Renal pelvis (tissue), 12 donors: ENCODE results near the gene NDN. TPM values are rescaled to one million over a fixed set of nuclear protein-coding genes. Genes with fewer than 3 reads are reported as not detected.
"Not testable (repeated sequence)": the region's sequence is repeated elsewhere in the genome, so short reads cannot be mapped to it uniquely, and the experiment has no call there.

ENCODE experiments used
- DNase-seq: peaks from one replicate; pipeline ENCODE4 v3.0.0-alpha.2; 2013
- long read RNA-seq, 16 experiments: transcript quantifications; one replicate each; lab custom pipeline, GENCODE V29; 2026
- polyA plus RNA-seq, 3 donors: library from polyadenylated mRNA; unstranded; fragments of 120-200 nt; gene quantifications; one replicate each; pipeline ENCODE4 v1.2.1, GENCODE V29; 2013; ENCODE audit not compliant: insufficient read length in 3 of 3

The NDN gene
- 100 to 1,000 TPM in 1 of 3 donors, 10 to 100 TPM in 2; 73.4 to 101 (median 83.9) TPM for polyA plus RNA-seq
- long read RNA-seq, donor 1, transcript NDN-202 (1 exons, 1,627 nt) = major isoform, 158 of 158 reads
- long read RNA-seq, donor 1, partial matches to known transcripts = 0 of 158 reads
- long read RNA-seq, donor 1, other reads (novel, unspliced or antisense) = 0 of 158 reads
- long read RNA-seq, donor 2, transcript NDN-202 (1 exons, 1,627 nt) = major isoform, 207 of 208 reads
- long read RNA-seq, donor 2, partial matches to known transcripts = 0 of 208 reads
- long read RNA-seq, donor 2, other reads (novel, unspliced or antisense) = 0 of 208 reads
- long read RNA-seq, donor 3, transcript NDN-202 (1 exons, 1,627 nt) = major isoform, 203 of 204 reads
- long read RNA-seq, donor 3, partial matches to known transcripts = 0 of 204 reads
- long read RNA-seq, donor 3, other reads (novel, unspliced or antisense) = 0 of 204 reads
- long read RNA-seq, donor 4, transcript NDN-202 (1 exons, 1,627 nt) = major isoform, 168 of 170 reads
- long read RNA-seq, donor 4, partial matches to known transcripts = 0 of 170 reads
- long read RNA-seq, donor 4, other reads (novel, unspliced or antisense) = 0 of 170 reads
- long read RNA-seq, donor 5, transcript NDN-202 (1 exons, 1,627 nt) = major isoform, 103 of 104 reads
- long read RNA-seq, donor 5, partial matches to known transcripts = 0 of 104 reads
- long read RNA-seq, donor 5, other reads (novel, unspliced or antisense) = 0 of 104 reads
- long read RNA-seq, donor 6, transcript NDN-202 (1 exons, 1,627 nt) = major isoform, 95 of 95 reads
- long read RNA-seq, donor 6, partial matches to known transcripts = 0 of 95 reads
- long read RNA-seq, donor 6, other reads (novel, unspliced or antisense) = 0 of 95 reads
- long read RNA-seq, donor 7, transcript NDN-202 (1 exons, 1,627 nt) = major isoform, 242 of 243 reads
- long read RNA-seq, donor 7, partial matches to known transcripts = 0 of 243 reads
- long read RNA-seq, donor 7, other reads (novel, unspliced or antisense) = 0 of 243 reads
- long read RNA-seq, donor 8, transcript NDN-202 (1 exons, 1,627 nt) = major isoform, 118 of 118 reads
- long read RNA-seq, donor 8, partial matches to known transcripts = 0 of 118 reads
- long read RNA-seq, donor 8, other reads (novel, unspliced or antisense) = 0 of 118 reads
- long read RNA-seq, donor 9, transcript NDN-202 (1 exons, 1,627 nt) = major isoform, 224 of 224 reads
- long read RNA-seq, donor 9, partial matches to known transcripts = 0 of 224 reads
- long read RNA-seq, donor 9, other reads (novel, unspliced or antisense) = 0 of 224 reads
- long read RNA-seq, donor 10, transcript NDN-202 (1 exons, 1,627 nt) = major isoform, 146 of 147 reads
- long read RNA-seq, donor 10, partial matches to known transcripts = 0 of 147 reads
- long read RNA-seq, donor 10, other reads (novel, unspliced or antisense) = 0 of 147 reads
- long read RNA-seq, donor 11, transcript NDN-202 (1 exons, 1,627 nt) = major isoform, 133 of 133 reads
- long read RNA-seq, donor 11, partial matches to known transcripts = 0 of 133 reads
- long read RNA-seq, donor 11, other reads (novel, unspliced or antisense) = 0 of 133 reads
- long read RNA-seq, donor 12, transcript NDN-202 (1 exons, 1,627 nt) = major isoform, 167 of 167 reads
- long read RNA-seq, donor 12, partial matches to known transcripts = 0 of 167 reads
- long read RNA-seq, donor 12, other reads (novel, unspliced or antisense) = 0 of 167 reads
- long read RNA-seq, donor 13, transcript NDN-202 (1 exons, 1,627 nt) = major isoform, 94 of 95 reads
- long read RNA-seq, donor 13, partial matches to known transcripts = 0 of 95 reads
- long read RNA-seq, donor 13, other reads (novel, unspliced or antisense) = 0 of 95 reads
- long read RNA-seq, donor 14 = 0 reads
- long read RNA-seq, donor 15 = 0 reads
- long read RNA-seq, donor 16, transcript NDN-202 (1 exons, 1,627 nt) = major isoform, 214 of 215 reads
- long read RNA-seq, donor 16, partial matches to known transcripts = 0 of 215 reads
- long read RNA-seq, donor 16, other reads (novel, unspliced or antisense) = 0 of 215 reads

GRCh38 chr15:23687143-23687470 lies at the start of gene NDN:
Gene NDN, minus strand, starts transcription at chr15:23687305. Its CDS starts 88 bp downstream, at chr15:23687217.
- DNase-seq = peak; percentile 44

- no peak for DNase-seq
Observed at GRCh38 chr15:23736033-23736673, 49.0 kb upstream of the NDN start.

- DNase-seq = no peak
Observed at GRCh38 chr15:23734862-23735261, 47.8 kb upstream of the NDN start.

- DNase-seq = not testable (repeated sequence)
Observed at GRCh38 chr15:23713874-23714656, 27.0 kb upstream of the NDN start.

- DNase-seq = no peak
Observed at GRCh38 chr15:23708332-23708731, 21.2 kb upstream of the NDN start.

- DNase-seq = no peak
Observed at GRCh38 chr15:23695282-23695681, 8.2 kb upstream of the NDN start.

- DNase-seq = no peak
Observed at GRCh38 chr15:23694592-23694991, 7.5 kb upstream of the NDN start.

- DNase-seq = peak; percentile 79
Observed at GRCh38 chr15:23690450-23690852, 3.3 kb upstream of the NDN start.

- no peak for DNase-seq
Observed at GRCh38 chr15:23690015-23690414, 2.9 kb upstream of the NDN start.

GRCh38 chr15:23686466-23687142 lies 501 bp downstream of the NDN start:
- peak; percentile 5 for DNase-seq

- no peak for DNase-seq
Observed at GRCh38 chr15:23671481-23671880, 15.6 kb downstream of the NDN start.

GRCh38 chr15:23670970-23671369 lies 16.1 kb downstream of the NDN start:
- DNase-seq = no peak

GRCh38 chr15:23663232-23663631 lies 23.9 kb downstream of the NDN start:
- no peak for DNase-seq

- DNase-seq = peak; percentile 24
Observed at GRCh38 chr15:23648920-23649515, 38.1 kb downstream of the NDN start.

- peak; percentile 74 for DNase-seq
Observed at GRCh38 chr15:23647421-23648370, 39.4 kb downstream of the NDN start, which contains the start of gene MAGEL2. Gene MAGEL2, minus strand, starts transcription at chr15:23647867. Its CDS starts 125 bp downstream, at chr15:23647742.

- DNase-seq = no peak
Observed at GRCh38 chr15:23647001-23647295, 40.2 kb downstream of the NDN start.
